ENCODE measurements around the gene GJA8.
"Not testable (repeated sequence)": the region's sequence is repeated elsewhere in the genome, so short reads cannot be mapped to it uniquely, and the experiment has no call there.

The GJA8 gene

DNA sequence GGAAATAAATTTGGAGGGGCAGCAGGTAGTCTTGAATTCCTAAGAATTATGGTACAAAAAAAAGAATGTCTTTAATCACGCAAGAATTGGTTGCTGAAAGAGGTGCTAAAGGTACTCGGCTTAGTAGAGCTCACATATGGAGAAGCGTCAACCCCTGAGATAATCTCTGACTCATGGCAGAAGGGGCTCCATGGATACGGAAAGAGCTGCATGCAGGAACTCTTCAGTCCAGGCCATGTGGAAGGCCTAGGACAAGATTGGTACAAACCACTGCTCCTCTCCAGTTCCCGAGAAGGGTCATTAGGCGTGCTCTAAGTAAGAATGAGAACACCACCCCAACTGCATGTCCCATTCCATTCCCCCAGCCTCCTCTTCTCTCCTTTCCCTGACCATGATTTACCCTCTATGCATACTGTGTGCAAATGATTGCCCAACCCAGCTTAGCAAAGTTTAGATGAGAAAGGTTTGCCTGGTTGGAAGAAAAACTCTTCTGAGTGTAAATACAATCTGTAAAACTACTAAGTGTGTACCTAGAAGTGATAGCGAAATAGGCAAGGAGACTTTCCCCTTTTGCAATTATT is 10.9 kb downstream of the GJA8 start:
- H3K4me3 ChIP-seq (IDR thresholded peaks at IDR 0.05; ENCODE audit: insufficient read depth, low read depth, low read length): no peak overlapping the region
- no peaks in the 10 kb centered on the region for H3K36me3 ChIP-seq (ENCODE audit: insufficient read depth)
- H3K4me1 ChIP-seq (ENCODE audit: low read depth, poor library complexity, severe bottlenecking): no peaks in the 10 kb centered on the region
- no peaks in the 10 kb centered on the region for H3K27me3 ChIP-seq (ENCODE audit: insufficient read depth, low read depth)
- no peak overlapping the region for H3K4me2 ChIP-seq
- no peaks in the 10 kb centered on the region for H4K20me1 ChIP-seq (ENCODE audit: insufficient read depth)
- H3K9ac ChIP-seq: no peak overlapping the region
- no peaks in the 10 kb centered on the region for H3K79me2 ChIP-seq (ENCODE audit: insufficient read depth, low read depth)
- no peak overlapping the region for H3K27ac ChIP-seq
- no peak overlapping the region for H2AFZ ChIP-seq (ENCODE audit: low read depth)
- TF ChIP-seq CTCF (conservative IDR thresholded peaks at IDR 0.05; ENCODE audit: low read depth, low read length): no peak

DNA sequence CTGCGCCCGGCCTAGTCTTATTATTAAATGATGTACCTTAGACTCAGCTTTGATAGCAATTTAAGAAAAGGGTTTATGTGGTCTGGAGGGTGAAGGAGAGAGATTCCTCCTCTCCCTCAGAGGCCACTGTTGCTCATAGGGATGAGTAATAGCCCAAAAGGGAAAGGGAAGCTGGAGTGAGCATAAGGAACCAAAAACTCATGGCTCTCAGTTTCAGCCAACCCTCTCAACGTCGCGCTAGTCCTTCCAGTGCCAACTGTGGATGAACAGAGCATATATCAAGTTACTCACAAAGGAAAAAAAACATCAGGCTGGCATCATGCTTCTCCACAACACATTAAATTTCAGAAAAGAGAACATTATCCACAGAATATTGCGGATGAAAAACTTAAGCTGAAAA is 17.3 kb downstream of the GJA8 start:
- no peaks in the 10 kb centered on the region for H3K27me3 ChIP-seq (ENCODE audit: insufficient read depth, low read depth)
- no peak overlapping the region for H3K4me3 ChIP-seq (IDR thresholded peaks at IDR 0.05; ENCODE audit: insufficient read depth, low read depth, low read length)
- peaks cover 3% of the 10 kb centered on the region for H3K4me1 ChIP-seq (ENCODE audit: low read depth, poor library complexity, severe bottlenecking)
- no peak overlapping the region for H2AFZ ChIP-seq (ENCODE audit: low read depth)
- no peaks in the 10 kb centered on the region for H3K79me2 ChIP-seq (ENCODE audit: insufficient read depth, low read depth)
- no peak for TF ChIP-seq CTCF (conservative IDR thresholded peaks at IDR 0.05; ENCODE audit: low read depth, low read length)
- no peak overlapping the region for H3K4me2 ChIP-seq
- no peak overlapping the region for H3K27ac ChIP-seq
- no peaks in the 10 kb centered on the region for H4K20me1 ChIP-seq (ENCODE audit: insufficient read depth)
- no peak overlapping the region for H3K9ac ChIP-seq
- H3K36me3 ChIP-seq (ENCODE audit: insufficient read depth): no peaks in the 10 kb centered on the region

GRCh38 chr1:147924813-147925212 is 22.2 kb downstream of the GJA8 start:
- no peaks in the 10 kb centered on the region for H3K36me3 ChIP-seq (ENCODE audit: insufficient read depth)
- H3K79me2 ChIP-seq (ENCODE audit: insufficient read depth, low read depth): peaks cover 8% of the 10 kb centered on the region
- no peaks in the 10 kb centered on the region for H3K27me3 ChIP-seq (ENCODE audit: insufficient read depth, low read depth)
- peaks cover 9% of the 10 kb centered on the region for H3K4me1 ChIP-seq (ENCODE audit: low read depth, poor library complexity, severe bottlenecking)
- no peak overlapping the region for H3K27ac ChIP-seq
- no peak for TF ChIP-seq CTCF (conservative IDR thresholded peaks at IDR 0.05; ENCODE audit: low read depth, low read length)
- no peak overlapping the region for H2AFZ ChIP-seq (ENCODE audit: low read depth)
- H4K20me1 ChIP-seq (ENCODE audit: insufficient read depth): no peaks in the 10 kb centered on the region
- no peak overlapping the region for H3K4me3 ChIP-seq (IDR thresholded peaks at IDR 0.05; ENCODE audit: insufficient read depth, low read depth, low read length)
- H3K4me2 ChIP-seq: no peak overlapping the region
- H3K9ac ChIP-seq: no peak overlapping the region

- not testable (repeated sequence) for H3K4me2 ChIP-seq; H3K27ac ChIP-seq; H2AFZ ChIP-seq (ENCODE audit: low read depth); H3K9ac ChIP-seq; H3K36me3 ChIP-seq (ENCODE audit: insufficient read depth); H4K20me1 ChIP-seq (ENCODE audit: insufficient read depth); H3K27me3 ChIP-seq (ENCODE audit: insufficient read depth, low read depth); H3K4me3 ChIP-seq (IDR thresholded peaks at IDR 0.05; ENCODE audit: insufficient read depth, low read depth, low read length)
- Histone ChIP-seq H3K79me2 (ENCODE audit: insufficient read depth, low read depth) (peaks cover 29% of the 10 kb centered on the region), H3K4me1 (ENCODE audit: low read depth, poor library complexity, severe bottlenecking) (peaks cover 33% of the 10 kb centered on the region)
Observed at GRCh38 chr1:147927215-147927614, 24.6 kb downstream of the GJA8 start.

DNA sequence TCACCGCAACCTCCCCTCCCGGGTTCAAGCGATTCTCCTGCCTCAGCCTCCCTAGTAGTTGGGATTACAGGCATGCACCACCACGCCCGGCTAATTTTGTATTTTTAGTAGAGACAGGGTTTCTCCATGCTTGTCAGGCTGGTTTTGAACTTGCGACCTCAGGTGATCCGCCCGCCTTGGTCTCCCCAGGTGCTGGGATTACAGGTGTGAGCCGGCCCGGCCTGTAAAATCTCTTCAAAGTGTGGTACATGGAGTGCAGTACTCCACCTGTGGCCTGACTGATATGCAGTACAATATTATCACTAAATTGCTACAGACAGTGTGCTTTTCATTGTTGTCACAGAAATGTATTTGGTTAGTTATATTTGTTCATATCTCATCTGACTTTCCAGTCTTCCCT is 25.1 kb downstream of the GJA8 start:
- not testable (repeated sequence) for H3K4me3 ChIP-seq (IDR thresholded peaks at IDR 0.05; ENCODE audit: insufficient read depth, low read depth, low read length); H2AFZ ChIP-seq (ENCODE audit: low read depth); H3K27ac ChIP-seq; H3K36me3 ChIP-seq (ENCODE audit: insufficient read depth); H4K20me1 ChIP-seq (ENCODE audit: insufficient read depth); H3K4me2 ChIP-seq; H3K9ac ChIP-seq; H3K27me3 ChIP-seq (ENCODE audit: insufficient read depth, low read depth)
- peaks cover 34% of the 10 kb centered on the region for H3K79me2 ChIP-seq (ENCODE audit: insufficient read depth, low read depth)
- H3K4me1 ChIP-seq (ENCODE audit: low read depth, poor library complexity, severe bottlenecking): peaks cover 37% of the 10 kb centered on the region

DNA sequence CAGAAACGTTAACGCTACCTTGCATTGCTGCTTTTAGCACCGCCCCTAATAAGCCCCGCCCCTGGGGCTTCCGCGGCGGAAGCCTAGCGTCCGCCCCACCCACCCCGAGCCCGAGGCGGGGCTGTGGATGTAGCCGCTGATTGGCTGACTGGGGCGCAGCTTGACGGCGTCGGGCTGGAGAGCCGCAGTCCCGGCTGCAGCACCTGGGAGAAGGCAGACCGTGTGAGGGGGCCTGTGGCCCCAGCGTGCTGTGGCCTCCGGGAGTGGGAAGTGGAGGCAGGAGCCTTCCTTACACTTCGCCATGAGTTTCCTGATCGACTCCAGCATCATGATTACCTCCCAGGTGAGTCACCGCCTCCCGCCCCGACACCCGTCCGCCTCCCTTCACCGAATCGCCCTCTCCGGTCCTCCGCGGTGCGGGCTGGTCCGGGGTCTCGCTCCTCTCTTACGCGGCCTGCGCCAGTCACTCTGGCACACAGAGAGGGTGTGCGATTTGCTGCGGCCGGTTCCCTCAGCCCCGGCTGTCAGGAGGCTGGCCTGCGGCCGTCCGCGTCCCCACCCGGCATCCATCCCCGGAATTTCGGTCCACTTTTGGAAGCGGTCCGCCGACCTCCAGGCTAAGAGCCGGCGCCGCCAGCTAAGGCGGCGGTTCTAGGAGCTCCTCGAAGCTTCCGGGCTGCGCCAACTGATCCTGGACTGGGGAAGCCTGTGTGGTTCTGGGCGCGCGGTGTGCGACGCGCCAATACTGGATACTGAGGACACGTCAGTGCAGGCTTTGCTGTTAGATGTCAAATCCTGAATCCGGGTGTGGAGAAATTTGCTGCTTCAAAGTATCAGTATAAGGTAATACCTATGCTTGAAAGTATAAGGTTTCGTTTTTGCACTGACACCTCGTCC is 25.9 kb downstream of the GJA8 start, which contains the start of gene GPR89B:
Gene GPR89B, plus strand, starts transcription at position 185 of the 897 bp plus-strand sequence. Its CDS starts 117 bp downstream, at position 302.
- Histone ChIP-seq H3K9ac (peak within 1 kb of the TSS; percentile 85), H3K4me1 (ENCODE audit: low read depth, poor library complexity, severe bottlenecking) (peaks cover 39% of the 10 kb centered on the region), H3K4me2 (peak within 1 kb of the TSS; percentile 70), H2AFZ (ENCODE audit: low read depth) (peak within 1 kb of the TSS; percentile 96), H3K4me3 (IDR thresholded peaks at IDR 0.05; ENCODE audit: insufficient read depth, low read depth, low read length) (peak within 1 kb of the TSS; percentile 98), H3K79me2 (ENCODE audit: insufficient read depth, low read depth) (peaks cover 36% of the 10 kb centered on the region), H3K27ac (peak within 1 kb of the TSS; percentile 67)
- not testable (repeated sequence) for H3K27me3 ChIP-seq (ENCODE audit: insufficient read depth, low read depth); H3K36me3 ChIP-seq (ENCODE audit: insufficient read depth); H4K20me1 ChIP-seq (ENCODE audit: insufficient read depth)

DNA sequence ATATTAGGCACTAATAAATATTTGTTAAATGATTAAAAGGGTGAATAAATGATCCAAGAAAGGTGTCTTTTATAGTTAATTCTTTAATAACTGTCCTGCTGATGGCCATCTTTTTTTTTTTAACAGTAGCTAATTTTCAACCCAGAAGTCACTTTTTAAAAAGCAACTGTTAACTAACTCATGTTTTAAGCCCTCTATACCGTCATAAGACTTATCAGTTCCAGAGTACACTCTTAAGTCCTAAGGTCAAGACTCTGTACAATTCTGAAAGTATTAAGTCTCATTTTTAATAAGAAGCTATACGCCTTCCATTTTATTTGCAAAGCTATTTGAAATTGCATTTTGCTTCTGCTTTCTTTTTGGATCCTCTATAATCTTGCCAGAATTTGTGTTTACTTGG is 28.5 kb downstream of the GJA8 start:
- not testable (repeated sequence) for H3K27ac ChIP-seq; H3K27me3 ChIP-seq (ENCODE audit: insufficient read depth, low read depth); H3K4me3 ChIP-seq (IDR thresholded peaks at IDR 0.05; ENCODE audit: insufficient read depth, low read depth, low read length); H3K9ac ChIP-seq; H4K20me1 ChIP-seq (ENCODE audit: insufficient read depth); H3K36me3 ChIP-seq (ENCODE audit: insufficient read depth); H2AFZ ChIP-seq (ENCODE audit: low read depth)
- peaks cover 37% of the 10 kb centered on the region for H3K4me1 ChIP-seq (ENCODE audit: low read depth, poor library complexity, severe bottlenecking)
- H3K4me2 ChIP-seq: peak overlapping the region; percentile 34; the same call in 1 of the 2 replicates
- peaks cover 36% of the 10 kb centered on the region for H3K79me2 ChIP-seq (ENCODE audit: insufficient read depth, low read depth)
